ENCODE measurements around the gene PNKP.

The PNKP gene

DNA sequence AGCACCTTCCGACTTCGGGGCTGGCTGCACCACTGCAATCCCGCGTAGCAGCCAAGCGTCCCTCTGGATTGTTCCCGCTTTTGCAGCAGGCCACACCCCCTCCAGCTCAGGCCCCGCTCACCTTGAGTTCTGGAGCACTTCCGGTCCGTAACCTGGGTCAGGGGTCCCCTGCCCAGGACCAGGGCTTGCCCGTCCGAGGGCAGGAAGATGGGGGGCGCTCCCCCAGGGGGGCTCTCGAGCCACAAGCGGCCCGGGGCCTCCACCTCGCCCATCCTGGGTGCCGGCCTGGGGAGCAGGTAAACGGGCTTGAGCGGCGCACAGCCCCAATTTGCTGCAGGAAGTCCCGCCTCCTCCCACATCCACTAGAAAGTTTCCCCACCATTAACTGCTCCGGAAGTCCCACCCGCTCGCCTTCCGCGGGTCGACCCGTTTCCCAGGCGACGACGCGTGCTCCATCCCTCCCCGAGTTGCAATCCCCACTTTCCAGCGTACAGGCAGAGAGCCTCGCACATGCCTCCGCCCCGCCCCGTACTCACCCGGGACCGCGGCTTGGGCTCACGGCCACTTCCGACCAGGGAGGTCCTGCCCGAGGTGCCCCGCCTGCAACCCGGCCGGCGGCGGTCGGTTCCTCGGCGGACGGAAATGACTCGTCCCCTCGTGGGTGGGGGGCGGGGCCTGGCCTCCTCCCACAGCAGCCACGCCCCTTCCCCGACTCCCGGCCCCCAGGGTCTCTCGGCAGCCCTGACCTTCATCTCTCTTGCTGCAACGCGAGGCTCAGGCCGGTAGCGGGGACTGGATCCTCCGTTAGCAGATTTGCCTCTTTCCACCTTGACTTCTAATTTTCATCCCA, at the start of gene PNKP:
Gene PNKP (minus strand): TSS at position 644 of the 850 bp plus-strand sequence. CDS start 372 bp downstream, at position 272.
- peak; percentile 86 for DNase-seq

- no peak for DNase-seq
Observed at GRCh38 chr19:49915271-49915670, 47.9 kb upstream of the PNKP start.

GRCh38 chr19:49913720-49914119, 46.3 kb upstream of the PNKP start:
- no peak for DNase-seq

DNA sequence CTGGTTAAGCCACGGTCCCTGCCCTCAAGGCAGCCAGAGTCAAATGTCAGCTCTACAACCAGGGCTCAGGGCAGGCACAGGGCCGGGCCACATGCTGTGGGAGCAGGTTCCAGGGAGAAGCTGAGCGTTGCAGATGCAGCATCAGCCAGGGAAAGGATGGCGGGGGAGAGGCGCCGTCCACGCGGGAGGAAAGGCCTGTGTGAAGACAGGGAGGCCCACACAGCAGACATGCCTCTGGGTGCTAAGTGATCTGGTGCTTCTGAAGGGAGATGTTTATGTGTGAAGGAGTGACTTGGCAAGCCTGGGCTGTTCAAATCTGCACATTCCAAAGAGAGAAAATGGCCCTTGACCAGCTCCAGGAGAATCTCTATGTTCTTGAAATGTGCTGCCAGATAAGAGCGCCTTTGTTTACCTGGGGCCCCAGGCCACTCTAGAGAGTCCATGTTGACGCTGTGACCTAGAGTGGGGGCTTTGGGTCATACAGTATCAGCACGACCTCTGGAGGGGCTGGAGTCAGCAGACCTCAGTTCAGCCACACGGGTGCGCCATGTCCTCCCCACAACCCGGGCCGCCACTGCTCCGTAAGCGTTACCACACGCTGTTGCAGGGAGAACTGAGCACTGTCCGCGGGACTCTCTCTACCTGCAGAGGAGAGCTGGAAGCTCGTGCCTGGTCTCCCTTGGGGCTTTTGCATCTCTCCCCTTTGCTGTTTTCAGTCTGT, 45.7 kb upstream of the PNKP start:
- no peak for DNase-seq

DNA sequence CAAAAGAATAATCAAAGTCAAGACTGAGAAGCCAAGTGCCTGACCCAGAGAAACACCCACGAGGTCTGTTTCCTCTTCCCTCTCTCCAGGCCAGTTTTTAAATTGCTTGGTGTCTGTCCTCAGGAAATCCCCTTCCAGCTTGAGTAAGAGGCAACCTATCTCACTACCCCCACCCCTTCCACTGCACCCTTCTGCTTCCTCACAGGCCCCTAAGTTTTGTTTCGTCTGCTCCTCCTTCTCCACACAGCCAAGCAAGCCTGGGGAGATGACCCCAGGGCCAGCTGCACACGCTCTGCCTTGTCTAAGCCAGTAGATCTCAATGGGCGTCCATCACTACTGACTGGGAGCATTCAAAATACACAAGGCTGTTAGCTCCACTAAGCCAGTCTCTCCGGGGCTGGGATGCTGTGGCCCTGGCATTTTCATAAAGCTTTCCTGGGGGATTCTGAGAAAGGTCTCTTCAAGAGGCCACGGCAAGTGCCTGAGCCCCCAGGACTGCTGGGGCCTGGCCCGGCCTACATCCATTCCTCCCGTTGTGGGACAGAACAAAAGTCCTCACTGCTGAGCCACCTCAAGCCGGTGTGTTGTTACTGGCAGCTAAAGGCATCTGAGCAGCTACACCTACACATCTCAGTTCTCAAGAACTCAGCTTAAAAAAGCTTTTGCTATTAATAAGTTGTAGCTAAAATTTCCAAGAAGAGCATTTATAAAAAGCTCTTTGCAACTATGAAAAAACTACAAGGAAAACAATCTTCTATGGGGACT, 44.2 kb upstream of the PNKP start:
- no peak for DNase-seq

GRCh38 chr19:49910179-49910578, 42.8 kb upstream of the PNKP start:
- DNase-seq, result no peak

DNA sequence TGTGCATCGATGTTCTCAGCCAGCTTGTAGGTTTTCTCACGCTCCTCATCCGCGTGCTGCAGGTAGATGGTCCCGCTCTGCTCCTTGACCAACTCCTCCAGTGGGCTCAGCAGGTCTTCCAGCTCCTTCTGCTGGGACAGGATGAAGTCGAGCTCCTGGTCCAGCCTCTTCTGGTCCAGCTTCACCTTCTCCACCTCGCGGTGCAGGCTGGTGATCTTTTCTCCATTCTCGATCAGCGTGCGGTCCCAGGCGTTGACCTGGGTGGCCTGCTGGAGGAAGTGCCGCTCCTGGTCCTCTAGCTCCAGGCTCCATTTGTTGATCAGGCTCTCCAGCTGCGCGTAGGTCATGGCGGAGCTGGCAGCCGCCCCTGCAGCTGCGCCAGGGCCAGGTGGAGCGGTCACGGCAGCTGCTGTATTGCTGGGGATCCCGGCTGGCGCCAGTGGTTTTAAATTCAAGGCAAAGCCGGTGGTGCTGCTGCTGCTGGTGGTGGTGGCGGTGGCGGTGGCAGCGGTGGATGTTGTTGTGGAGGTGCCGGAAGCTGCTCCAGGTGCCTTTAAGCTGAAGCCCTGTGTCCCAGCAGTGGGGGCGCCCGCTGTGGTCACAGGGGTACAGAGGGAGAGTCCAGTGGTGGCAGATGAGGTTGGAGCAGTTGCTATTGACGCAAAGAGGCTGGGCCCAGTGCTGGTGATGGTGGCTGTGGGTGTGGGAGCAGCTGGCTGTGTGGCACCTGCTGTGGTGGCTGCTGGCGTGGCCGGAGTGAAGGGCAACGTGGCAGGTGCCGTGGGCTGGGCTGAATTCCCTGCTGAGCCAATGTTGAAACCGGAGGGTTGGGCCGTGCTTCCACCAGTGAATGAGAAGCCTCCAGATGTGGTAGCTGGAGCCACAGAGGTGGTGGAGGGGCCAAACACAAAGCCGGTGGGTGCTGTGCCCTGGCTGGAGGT, 41.4 kb upstream of the PNKP start:
- no peak for DNase-seq

DNA sequence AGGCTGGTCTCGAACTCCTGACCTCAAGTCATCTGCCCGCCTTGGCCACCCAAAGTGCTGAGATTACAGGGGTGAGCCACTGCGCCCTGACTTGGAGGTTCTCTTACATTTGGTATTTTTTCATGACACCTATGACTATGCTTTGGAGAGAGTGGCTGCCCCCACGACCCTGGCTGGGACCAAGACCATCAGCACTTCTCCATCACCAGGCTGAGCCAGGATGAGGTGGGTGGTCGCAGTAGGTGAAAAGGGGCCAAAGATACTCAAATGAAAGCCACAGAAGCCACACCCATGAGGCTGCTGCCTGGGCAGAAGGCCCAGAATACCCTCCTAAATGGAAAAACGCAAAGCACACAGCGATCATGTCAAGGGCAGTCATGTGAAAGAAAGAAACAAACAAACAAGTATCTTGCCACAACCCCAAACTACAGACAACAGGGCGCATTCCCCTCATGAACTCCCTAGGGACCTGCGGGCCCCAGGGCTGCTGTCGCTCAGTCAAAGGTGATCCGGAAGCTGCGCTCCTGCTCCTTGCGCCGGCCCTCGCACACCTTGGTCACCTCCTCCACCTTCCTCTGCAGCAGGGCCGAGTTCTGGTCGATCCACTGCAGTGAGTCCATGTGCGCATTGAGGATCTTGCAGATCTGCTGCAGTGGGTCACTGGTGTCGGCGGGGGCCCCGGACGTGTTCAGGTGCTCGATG, 40.5 kb upstream of the PNKP start:
- no peak for DNase-seq

DNA sequence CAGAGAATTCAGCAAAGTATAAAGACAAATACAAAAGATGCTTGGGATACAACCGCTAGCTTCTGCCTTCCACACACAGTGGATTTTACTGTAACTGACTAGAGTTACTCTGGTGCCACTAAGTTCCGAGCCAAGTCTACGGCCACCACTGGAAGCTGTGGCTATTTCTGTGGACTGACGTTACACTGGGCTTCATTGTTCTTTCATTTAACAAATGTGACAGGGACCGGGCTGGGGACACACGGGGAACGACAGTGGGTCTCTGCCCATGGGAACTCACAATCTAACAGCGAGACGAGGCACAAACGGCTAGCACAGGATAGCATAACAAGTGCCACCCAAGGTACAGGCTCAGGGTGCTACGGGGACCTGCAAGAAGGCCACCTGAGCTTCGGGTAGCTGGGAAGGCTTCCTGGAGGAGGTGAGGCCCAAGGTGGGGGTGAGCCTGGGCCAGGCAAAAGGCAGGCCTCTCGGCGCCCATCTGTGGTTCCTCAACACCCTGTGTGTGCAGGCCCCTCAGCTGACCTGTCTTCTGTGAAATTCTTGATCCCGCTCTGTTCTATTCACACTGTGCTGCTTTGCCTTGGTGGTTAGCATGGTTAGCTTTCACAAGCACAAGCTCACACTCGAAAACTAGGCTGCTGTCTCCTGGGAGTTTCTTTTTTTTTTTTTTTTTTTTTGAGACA, 39.6 kb upstream of the PNKP start:
- no peak for DNase-seq

DNA sequence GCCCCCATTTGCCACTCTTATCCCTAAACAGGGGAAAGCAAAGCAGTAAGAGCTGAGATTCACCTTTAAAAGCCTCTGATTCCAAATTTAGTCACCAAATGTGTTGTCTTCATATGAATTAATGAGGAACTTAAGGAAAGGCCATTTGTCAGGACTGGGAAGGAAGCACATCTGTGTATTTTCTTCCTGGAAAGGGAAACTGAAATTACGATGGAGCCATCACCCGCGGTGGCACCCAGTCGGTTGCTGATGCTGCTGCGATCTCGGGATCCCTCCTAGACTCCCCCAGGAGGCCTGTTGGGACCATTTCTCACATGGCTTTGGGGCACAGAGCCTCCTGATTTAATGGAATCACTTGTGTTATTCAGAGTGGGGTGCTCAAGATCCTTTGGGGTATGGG, 36.8 kb upstream of the PNKP start:
- DNase-seq, result no peak

- peak; percentile 18 for DNase-seq
Observed at GRCh38 chr19:49896863-49897621, 29.7 kb upstream of the PNKP start, which contains the start of gene IL4I1. IL4I1 (minus strand) TSS chr19:49896887; CDS start chr19:49896160, 727 bp downstream.

DNA sequence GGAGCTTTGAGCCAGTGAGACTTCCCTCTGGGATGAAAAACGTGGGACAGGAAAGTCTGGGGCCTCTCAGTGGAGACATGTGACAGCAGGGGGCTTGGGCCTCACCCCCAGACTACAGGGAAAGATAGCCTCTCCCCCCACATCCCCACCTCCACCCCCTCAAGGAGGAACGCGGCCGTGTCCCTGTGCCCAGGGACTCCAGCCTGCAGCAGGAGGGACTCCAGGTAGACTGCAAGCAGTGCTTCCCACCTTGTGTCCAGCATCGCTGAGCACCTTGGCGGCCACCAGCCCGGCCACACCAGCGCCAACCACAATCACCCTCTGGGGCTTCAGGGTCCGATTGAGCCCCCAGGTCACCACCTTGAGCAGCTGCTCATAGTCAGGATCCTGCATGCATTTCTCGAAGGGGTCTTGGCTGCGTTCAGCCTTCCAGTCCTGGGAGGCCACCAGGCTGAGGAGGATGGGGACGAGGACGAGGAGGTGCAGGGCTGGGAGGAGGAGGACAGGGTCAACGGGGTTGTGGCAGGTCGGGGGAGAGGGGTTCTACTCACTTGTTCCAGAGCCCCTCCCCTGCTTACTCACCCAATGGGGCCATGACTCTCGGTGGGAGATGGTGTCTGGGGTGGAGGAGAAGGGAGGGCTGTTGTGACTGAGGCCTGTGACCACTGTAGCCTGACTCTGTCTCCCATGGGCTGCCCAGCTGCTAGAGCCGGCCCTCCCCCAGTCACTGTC, 28.4 kb upstream of the PNKP start:
- no peak for DNase-seq

- no peak for DNase-seq
Observed at GRCh38 chr19:49894879-49895565, 27.6 kb upstream of the PNKP start.

DNA sequence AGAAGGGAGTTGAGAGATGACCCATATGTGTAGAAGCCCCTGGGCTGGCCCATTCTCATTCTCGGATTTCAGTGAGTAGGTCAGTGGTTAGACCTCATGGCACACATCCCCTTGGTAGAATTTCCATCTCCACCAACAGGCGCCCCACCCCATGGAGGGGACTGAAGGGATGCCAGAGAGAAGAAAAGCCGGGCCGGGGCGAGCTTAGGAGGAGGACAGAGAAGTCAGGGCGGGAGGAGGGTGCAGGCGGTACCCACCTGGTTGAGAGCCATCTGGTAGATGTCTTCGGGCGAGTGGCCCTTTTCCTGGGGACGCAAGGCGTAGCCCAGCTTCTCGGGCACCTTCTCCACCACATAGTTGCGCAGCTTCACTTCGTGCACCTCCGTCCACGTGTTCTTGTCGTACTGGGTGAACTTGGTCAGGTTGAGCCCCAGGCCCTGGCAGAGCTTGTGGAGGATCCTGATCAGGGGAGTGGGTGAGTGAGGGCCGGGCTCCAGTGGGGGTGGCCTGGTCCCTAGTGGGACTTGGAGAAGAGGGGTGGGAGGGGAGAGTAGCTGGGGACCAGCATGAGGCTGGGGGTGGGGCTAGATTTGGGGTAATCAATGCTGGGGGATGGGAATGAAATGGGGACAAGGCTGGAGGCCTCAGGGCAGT, 26.8 kb upstream of the PNKP start:
- DNase-seq, result no peak

- DNase-seq, result no peak
Observed at GRCh38 chr19:49892716-49893115, 25.3 kb upstream of the PNKP start.

DNA sequence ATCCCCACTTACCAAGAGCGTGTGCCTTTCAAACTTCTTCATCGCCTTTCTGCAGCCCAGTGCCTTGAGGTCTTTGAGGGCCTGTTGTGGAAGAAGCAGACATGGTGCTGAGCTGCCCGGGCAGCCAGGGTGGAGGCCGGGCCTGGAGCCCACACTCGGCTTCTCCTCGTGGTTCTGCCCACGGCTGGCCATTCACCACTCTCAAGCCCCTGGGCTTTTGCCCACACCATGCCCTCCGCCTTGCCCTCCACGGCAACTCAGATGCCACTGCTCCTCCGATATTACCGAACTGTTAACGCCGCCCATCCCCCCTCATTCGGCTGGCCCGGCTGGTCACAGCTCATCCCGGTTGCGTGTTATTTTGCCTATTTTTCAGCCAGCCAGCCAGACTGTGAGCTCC, 24.0 kb upstream of the PNKP start:
- DNase-seq, result no peak

- DNase-seq, result no peak
Observed at GRCh38 chr19:49890349-49891311, 23.3 kb upstream of the PNKP start.

Measured in fibroblast of skin of right quadriceps (primary cell).